AML-193 (cell line): ENCODE results near the gene TUBD1.

Experiments
- DNase-seq, 2 experiments: peaks; one replicate each; lab custom pipeline; 2025; lab: John Stamatoyannopoulos, UW

Gene TUBD1

GRCh38 chr17:59825533-59826322 is 67.0 kb downstream of the TUBD1 start:
- no peak for DNase-seq

GRCh38 chr17:59815965-59816364 is 76.8 kb downstream of the TUBD1 start:
- no peak for DNase-seq

- no peak for DNase-seq
These were observed 78.1 kb downstream of the TUBD1 start for GRCh38 chr17:59814685-59815084.

GRCh38 chr17:59814276-59814675 is 78.5 kb downstream of the TUBD1 start:
- no peak for DNase-seq

- DNase-seq, result no peak
These were observed 80.6 kb downstream of the TUBD1 start for GRCh38 chr17:59812139-59812538.

DNA sequence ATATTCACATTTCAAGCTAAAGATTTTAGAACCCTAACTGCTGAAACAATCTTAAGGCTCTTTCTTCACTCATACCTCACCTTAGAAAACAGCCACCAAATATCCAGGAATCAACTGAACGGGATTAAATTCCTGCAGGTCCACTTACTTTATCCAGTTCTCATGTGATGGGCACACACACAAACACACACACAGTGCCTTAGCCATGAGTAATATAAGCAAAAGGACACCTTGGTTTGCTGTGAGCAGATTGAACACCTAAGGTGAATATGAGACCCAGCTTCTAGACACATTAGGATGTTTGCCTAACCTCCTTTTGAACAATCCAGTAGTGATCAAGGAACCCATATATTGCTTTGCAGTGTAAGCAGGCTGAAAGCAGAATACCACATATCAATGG is 81.5 kb downstream of the TUBD1 start:
- DNase-seq, result no peak

GRCh38 chr17:59810894-59811153 is 81.9 kb downstream of the TUBD1 start:
- DNase-seq, result no peak
